GM19351 (cell line): ENCODE results near the gene RUNX2.
"Not testable (repeated sequence)": the region's sequence is repeated elsewhere in the genome, so short reads cannot be mapped to it uniquely, and the experiment has no call there.

Experiments
- ATAC-seq: cut with Tn5 transposase; IDR thresholded peaks from one replicate; pipeline ENCODE4 v1.9.1; 2021; ENCODE audit warnings: mild to moderate bottlenecking, moderate library complexity; ENCODE audit not compliant: unreplicated experiment

RUNX2 gene

DNA sequence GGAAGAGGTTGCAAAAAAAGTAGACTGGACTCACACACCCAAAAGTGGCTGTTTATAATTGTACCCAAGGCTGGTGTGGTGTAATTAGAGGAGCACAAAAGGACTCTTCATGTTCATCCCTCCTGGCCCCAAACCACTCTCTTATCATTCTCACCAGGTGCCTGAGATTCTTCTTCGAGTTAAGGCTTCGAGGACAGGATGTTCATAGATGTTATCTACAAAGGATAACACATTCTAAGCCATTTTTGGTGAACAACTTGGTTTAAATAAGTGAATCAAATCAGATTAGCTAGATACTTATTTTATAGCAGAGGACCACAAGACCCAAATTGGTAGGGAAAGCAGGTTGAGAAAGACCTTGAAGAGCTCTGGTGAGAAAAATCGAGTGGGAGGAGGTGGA lies 122.7 kb downstream of the RUNX2 start:
- no peak for ATAC-seq

DNA sequence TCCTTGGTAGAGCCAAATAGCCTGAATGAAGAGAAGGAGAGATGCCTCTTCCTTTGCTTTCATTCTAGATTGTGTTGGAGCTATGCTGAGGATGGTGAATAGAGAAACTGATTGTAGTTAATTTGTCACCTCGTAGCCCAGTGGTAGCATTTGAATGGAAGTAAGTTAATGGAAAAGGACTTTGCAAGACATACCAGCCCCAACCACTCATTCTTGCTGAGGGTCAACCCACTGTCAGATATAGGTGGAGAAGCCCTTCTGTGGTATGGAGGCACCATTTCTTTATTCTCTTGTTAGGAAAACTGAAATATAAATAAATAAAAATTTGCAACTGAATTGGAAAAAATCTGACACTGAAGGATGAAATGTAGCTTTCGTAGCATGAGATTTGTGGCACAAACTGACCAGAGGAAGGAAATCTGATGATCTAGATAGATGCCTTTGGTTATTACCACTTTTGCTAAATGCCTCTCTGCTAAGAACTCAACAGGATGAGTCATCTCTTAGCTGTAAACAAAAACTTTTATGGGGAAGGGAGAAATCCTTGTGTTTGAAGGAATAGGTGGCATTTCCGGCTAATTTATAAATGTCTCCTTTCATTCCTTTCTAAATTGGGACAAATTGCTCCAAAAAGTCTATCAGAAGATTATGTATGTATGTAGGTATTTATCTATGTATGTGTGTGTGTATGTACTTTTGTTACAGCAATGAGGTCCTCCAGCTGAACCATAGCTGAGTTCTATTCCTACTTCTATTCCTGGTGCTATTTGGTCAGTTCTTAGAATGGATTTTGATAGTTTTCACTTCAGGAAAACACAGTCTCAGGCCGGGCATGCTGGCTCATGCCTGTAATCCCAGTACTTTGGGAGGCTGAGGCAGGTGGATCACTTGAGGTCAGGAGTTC lies 126.1 kb downstream of the RUNX2 start:
- ATAC-seq: no peak

DNA sequence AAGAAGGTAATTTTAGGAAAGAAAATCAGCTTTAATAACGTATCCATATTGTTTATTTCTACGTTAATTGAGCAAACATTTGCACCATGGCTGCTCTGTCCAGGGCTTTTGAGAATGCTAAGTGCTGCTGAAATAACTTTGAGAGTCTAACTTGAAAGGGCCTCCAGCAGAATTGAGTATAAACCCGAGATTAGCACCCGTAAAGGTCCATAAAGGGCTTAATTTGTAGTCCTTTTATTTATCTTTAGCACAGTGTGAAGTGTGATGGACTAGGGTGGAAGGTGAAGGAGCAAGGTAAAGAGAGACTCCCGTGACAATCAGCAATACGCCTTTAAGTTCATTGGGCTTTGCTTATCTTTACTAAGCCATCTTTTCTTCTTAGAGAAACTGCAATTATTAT lies 127.3 kb downstream of the RUNX2 start:
- no peak for ATAC-seq

DNA sequence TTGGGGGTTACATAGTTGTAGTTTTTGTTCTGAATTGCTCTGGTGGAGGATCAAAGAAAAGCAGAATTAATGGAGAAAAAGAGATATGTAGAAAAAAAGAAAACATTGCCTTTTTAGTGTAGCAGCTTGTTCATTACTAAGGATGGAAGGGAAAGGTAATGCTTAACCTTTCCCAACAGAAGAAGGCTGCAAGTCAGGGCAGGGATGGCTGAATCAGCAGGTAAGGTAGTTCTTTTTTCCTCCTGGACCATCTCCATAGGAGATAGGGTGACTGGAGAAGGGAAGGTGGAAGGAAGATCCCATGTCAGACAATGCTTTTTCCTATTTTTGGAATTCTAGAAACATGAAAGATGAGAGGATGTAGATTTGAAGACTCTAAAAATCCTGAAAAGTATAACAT lies 129.0 kb downstream of the RUNX2 start:
- ATAC-seq: no peak

DNA sequence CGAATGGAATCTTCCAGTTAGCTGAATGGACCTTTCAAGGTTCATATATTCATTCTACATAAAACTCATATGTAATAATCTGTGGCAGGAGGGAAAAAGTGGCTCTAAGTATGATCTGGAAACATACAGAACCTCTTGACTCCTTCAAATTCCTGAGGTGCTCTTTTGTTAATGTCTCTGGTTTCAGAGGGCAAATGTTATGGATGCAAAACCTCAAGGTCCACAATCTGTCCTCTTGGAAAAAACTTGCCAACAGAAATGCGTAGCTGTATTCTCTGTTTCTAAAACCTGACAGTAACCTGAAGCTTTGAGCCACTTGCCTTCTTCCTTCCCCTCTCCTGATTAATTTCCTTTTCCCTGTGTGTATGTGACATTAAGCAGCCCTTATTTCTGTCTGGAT lies 130.5 kb downstream of the RUNX2 start:
- ATAC-seq: no peak

DNA sequence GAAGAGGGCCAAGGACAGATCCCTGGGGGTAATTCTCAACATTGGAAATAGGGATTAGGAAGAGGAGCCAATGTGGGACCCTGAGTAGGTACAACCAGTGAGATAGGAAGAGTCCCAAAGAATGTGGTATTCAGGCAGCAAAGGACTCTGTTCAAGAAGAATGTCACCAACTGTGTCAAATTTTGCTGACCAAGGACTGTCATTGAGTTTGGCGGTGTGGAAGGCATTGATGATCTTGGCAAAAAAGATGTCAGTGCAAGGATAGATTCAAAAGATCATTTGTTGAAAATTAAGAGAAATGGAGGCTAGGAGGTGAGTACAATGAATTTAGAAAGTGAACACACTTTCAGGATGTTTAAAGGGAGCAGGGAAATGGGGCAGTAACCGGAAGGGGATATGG lies 132.0 kb downstream of the RUNX2 start:
- ATAC-seq: no peak

DNA sequence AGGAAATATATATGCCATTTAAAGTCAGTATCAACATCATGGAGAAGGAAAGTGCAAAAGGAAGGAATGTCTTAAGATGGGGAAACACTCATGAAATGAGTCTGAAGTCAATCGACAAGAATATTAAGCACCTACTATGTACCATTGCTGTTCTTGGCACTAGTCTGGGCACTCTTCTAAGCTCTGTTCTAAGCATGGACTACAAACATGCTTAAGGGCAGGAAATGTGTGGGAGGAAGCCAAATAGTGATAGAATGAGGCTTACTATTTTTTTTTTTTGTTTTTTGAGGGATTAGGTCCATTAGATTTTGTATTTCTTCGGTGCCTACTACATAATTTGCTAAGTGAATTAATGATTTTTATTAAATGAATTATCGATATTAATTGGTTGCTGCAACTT lies 133.4 kb downstream of the RUNX2 start:
- ATAC-seq: no peak

DNA sequence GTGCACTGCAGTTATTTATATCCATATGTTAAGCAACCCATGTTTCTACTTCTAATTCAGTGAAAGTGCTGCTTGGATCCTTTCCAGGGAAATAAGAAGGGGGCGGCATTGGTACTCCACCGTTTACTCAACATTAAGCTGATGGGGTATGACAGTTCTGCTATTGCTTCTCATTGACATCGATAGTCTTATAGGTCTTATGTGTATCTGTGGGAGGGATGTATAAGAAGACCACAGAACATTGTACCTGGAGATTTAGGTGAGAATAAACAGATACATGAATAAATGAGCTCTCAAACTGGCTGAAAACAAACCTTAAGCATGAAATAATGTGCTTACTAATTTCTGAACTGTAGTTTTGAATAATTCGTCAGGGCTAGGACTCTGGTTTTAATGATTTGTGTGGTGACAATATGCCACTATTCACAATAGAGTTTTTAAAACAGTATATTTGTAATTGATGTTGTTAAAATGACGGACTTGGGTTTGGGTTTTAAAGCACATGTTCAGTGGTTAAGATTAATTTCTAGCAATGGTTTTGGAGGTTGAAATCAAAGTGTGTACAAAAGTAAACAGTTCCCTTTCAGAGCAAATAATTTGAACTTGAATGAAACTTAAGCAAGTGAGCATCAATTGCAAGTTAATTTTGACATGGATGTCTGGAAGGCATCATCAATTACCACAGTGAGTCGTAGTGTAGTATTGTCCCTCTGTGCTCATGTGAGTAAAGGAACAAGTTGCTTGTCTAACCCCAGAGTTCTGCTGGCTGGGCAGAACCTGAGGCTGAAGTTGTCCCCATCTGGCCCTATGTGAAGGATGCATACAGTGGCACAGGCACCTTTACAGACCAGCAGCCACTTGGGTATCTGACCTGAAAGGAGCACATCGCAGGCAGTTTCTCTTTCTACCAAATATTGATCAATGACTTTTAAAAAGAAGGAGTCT lies 134.3 kb downstream of the RUNX2 start:
- no peak for ATAC-seq

DNA sequence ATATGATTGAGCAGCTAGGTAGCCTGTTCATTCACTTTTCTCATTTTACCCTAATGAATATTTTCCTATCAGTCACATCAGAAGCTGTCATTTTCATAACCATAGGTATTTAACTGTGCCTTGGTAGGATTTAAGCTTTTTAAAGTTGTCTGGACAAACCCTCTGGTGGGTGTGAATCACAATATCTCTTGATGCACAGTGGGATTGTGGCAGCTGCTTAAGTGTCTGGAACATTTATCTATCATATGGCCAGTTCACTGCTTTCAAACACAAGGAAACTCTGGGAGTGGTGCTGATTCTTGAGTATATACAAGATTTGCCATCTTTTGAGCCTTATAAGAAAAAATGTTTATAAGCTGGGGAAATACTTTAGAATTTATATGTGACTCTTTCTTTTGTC lies 136.6 kb downstream of the RUNX2 start:
- ATAC-seq: no peak

DNA sequence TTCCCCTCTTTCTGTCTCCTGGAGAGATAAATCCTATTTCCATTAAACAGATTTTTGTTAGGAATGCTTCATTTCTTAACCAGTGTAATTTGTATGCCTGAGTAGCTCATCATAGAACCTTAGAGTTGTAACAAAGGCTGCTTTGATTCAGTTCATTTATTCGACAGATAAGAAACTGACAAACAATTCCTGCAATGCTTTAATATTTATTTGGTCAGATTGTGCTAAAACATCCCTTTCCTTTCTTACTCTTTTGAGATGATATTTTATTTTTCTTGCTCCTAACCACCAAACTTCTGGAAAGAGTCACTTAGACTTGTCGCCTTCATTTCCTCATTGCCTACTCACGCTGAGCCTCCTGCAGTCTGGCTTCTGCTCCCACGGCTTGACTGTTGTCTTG lies 138.6 kb downstream of the RUNX2 start:
- no peak for ATAC-seq

DNA sequence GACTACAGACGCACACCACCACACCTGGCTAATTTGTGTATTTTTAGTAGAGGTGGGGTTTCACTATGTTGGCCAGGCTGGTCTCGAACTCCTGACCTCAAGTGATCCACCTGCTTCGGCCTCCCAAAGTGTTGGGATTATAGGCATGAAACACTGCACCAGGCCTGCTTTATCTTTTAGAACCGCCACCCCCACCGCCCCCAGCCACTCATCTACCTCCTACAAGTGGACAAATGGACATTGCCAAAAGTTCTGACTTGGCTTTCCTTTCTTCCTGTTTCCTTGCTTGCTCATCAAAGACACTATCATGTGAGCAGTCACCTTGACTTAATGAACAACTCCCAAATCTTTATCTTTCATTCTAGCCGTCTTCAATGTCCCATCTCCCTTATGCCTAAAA lies 139.3 kb downstream of the RUNX2 start:
- not testable (repeated sequence) for ATAC-seq

DNA sequence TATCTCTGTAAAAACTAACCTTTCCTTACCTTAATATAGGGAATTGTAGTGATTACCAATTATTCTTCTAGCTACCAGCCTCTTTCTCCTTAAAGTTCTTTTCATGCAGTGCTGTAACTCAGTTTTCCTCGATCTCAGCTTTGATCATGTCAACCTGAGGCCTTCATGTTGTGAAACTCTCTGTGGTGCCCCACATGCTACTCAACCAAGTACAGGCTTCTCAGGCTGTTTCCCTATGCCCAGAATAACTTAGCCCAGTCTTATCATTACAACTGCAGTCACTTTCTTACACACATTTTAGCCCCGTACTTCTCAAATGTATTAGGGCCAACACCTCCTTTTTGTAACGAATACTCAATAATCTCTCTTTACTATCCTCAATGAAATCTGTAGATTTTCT lies 139.7 kb downstream of the RUNX2 start:
- no peak for ATAC-seq

DNA sequence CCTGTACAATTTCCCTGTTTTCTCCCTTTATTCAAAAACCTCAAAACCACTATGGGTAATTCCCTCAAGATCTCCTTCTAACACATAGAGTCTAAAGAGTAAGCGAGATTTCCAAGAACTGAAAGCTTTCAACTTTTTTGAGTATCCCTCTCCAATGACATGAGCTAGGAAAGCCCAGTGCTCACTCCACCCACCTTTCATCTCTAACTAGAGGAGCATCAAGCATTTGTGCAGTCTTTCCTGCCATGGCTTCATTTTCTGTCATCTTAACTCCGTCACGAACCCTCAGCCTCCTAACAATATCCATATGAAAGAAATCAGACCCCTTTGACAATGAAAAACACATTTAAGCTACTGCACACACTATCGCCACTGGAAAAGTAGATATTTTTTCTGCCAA lies 141.5 kb downstream of the RUNX2 start:
- no peak for ATAC-seq

DNA sequence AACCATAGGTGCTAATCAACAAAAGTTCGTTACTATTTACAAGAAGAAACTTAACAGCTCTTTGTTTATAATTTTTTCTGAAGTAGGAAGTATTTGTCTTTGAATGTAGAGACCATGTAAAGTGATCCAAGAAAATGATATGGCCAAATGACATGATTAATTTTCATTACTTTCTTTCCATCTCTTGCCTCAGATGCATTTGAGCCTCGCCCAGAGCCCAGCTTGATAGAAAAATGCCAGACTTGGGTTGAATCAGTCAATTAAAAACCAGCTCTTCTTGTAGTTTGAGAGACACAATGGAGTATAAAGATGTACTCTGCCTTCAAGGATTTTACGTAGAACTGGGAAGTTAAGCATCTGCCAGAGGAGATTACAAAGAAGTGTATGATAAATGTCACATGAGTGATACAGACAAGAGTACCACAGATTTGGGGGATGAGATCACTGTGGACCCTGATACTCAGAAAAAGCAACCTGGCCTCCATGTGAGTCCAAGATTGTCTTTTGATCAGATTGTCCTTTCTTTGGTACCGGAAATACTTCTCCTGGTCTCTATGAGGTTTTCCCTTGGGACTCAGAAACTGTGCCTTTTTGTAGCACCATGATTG lies 142.1 kb downstream of the RUNX2 start:
- no peak for ATAC-seq

DNA sequence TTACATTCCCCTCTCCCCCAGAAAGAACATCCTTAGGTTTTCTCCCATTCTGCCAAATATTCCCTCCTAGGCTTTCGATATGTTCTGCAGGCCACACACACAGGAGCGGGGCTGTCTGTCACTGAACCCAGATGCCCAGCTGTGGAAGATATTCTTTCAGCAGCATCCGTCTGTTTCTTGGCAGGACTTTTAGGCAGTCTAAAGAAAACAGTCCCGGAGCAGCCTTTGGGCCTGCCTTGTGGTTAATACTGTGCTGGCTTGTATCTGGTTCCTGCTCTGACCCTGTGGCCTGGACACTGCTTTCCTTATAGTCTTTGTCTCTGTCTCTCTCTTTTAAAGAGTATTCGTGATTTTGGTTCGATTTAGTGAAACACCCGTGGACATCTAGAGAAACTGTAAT lies 144.3 kb downstream of the RUNX2 start:
- no peak for ATAC-seq

DNA sequence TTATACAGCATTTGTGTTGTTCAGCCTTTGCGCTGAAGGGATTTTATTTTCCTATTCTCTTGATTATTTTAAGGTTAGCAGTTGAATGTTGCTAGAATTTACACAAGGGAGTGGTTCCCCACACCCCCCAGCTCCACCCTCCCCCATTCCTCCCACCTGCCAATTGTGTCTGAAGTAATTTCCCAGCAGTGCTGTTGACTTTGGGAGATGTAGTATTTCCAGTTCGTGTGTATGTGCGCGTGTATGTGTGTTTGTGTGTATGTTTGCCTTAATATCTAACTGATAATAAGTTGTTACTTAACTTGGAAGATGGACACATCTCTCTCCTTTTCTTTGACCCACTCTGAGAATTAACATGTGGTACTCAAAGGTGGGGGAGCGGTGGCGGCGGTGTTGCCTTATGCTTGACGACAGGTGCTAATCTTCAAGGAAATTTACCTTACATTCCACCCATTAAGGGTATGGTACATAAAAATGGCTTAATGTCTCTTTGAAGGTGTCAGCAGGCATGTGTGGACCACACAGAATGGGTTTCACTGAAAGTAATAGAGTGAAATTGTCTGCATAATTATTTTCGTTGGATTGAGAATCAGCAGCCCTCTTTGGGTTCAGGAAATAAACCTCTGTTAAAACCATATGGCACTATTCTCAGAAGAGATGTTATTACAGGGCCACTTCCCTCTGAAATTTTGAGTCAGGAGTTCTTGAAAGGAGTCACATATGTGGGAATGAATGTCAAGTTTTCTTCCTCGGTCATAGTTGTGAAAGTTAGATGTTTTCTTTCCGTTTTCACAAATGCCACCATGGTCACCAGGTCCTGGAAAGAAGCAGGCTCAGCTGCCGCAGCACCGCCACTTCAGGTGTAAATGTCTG lies 145.2 kb downstream of the RUNX2 start:
- no peak for ATAC-seq

DNA sequence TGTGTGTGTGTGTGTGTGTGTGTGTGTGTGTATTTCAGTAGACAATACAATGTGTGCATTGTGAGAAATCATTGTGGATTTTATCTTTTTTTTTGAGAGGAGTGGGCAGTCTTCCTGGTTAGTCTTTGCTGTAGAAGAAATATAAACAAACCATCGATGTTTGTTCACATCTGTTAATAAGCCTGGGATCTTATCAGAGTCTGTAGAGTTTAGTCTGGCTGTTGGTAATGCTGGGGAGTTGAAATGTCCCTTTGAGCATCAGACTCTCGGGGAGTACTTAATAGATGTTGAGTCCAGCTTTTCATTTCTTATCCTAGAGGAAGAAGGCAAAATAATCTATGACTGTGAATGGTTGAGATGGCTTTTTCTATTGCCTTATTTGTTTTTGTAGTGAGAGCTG lies 146.2 kb downstream of the RUNX2 start:
- ATAC-seq: no peak

DNA sequence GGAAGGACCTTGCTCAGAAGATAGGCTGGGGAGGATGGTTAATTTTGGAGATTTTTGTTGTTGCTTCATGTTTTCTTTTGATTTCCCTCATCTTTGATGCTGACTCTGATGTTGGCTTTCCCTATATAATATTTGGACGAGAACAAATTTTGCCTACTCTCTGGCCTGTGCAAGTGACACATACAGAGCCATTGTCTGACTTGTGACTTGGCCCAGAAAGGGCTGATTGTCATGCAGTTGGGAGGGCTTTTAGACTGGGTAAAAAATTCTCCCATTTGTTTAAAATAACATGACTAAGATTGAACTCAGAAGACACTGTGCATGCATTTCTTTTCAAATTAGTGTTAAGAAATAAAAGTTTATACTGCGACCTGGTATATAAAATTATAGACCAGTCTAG lies 148.2 kb downstream of the RUNX2 start:
- no peak for ATAC-seq

DNA sequence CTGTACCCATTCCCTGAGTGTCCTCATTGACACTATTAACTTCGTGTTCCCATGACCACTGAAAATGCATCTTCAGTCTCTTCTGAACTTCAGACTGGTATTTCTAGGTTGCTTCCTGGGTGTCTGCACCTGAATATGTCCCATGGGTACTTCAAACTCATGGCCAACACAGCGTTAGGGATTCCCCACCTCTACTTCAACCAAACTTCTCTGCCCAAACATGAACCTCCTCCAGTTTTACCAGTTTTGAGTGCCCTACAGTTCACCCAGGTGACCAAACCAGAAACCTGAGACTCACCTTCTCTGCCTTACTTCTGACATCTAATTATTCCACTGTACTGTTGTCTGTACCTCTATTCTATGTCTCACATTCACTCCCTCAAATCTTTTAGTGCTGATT lies 149.1 kb downstream of the RUNX2 start:
- no peak for ATAC-seq

DNA sequence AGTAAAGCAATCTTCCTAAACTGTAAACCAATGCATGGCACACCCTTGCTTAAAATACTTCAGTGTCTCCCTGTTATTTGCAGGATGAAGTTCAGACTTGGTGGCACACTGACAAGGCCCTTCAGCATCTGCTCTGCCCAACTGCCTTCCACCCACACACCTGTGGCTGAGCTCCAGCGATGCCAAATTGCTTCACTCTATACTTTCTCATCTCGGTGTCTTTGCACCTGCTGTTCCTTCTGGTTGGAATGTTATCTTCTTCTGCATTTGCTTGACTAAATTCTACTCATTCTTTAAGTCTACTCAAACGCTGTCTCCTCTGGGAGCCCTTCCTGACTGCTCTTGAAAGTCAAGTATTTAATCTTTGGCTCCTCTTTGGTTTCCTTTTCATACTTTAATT lies 149.7 kb downstream of the RUNX2 start:
- ATAC-seq: no peak

DNA sequence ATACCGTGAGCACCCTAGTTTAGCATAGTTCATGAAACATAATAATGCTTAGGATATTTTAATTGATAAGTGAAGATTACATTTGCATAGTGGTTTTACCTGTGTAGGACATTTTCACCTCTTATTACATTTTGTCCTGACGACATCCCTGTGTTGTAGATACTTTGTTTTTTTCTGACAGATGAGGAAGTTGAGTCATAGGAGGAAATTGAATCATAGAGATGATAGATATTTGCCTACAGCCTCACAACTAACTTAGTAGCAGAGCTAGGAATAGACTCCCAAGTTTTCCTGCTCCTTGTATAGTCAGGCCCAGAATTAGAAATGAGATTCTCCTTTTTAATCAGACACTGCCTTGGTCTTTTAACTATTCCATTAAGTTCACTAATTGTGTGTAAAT lies 150.1 kb downstream of the RUNX2 start:
- no peak for ATAC-seq
